ENCODE measurements around the gene CTNNA2. TPM values are rescaled to one million over a fixed set of nuclear protein-coding genes. Genes with fewer than 3 reads are reported as not detected.

Gene CTNNA2
- total RNA-seq, 1 donor from 2014 or later = 43.5 TPM

- Histone ChIP-seq H3K36me3 (no peaks in the 10 kb centered on the region), H2AFZ (replicated peaks) (no peak overlapping the region), H3K9ac (no peak overlapping the region), H3K4me2 (no peak overlapping the region), H3K27ac (no peak overlapping the region), H3K9me3 (ENCODE audit: low read depth) (no peaks in the 10 kb centered on the region), H3K4me3 (no peak overlapping the region), H3K27me3 (no peaks in the 10 kb centered on the region), H4K20me1 (ENCODE audit: low read depth) (no peaks in the 10 kb centered on the region), H3K4me1 (no peaks in the 10 kb centered on the region), H3F3A (ENCODE audit: low read depth) (no peaks in the 10 kb centered on the region), H3K79me2 (ENCODE audit: low read depth) (no peaks in the 10 kb centered on the region)
- H3K27ac Mint-ChIP-seq = no peak overlapping the region
- no peak for DNase-seq (ENCODE audit: low spot score)
- no peak overlapping the region for H3K4me3 Mint-ChIP-seq
- peaks cover 30% of the 10 kb centered on the region for H3K36me3 Mint-ChIP-seq
- H3K4me1 Mint-ChIP-seq = no peaks in the 10 kb centered on the region
- no peaks in the 10 kb centered on the region for H3K27me3 Mint-ChIP-seq (ENCODE audit: insufficient read depth, low read depth)
- TF ChIP-seq CTCF (IDR thresholded peaks at IDR 0.05) = no peak
- no peak for TF ChIP-seq EZH2phosphoT487 (IDR thresholded peaks at IDR 0.05)
- TF ChIP-seq EZH2 (IDR thresholded peaks at IDR 0.05) = no peak
- peaks cover 27% of the 10 kb centered on the region for H3K9me3 Mint-ChIP-seq
Observed at GRCh38 chr2:79564065-79564464, 51.2 kb downstream of the CTNNA2 start.

GRCh38 chr2:79569048-79569447 lies 56.2 kb downstream of the CTNNA2 start:
- Mint-ChIP-seq H3K27me3 (ENCODE audit: insufficient read depth, low read depth) (no peaks in the 10 kb centered on the region), H3K4me3 (no peak overlapping the region), H3K4me1 (no peaks in the 10 kb centered on the region), H3K36me3 (peaks cover 26% of the 10 kb centered on the region), H3K27ac (no peak overlapping the region), H3K9me3 (peaks cover 11% of the 10 kb centered on the region)
- Histone ChIP-seq H3K9ac (no peak overlapping the region), H3K4me1 (peaks cover 6% of the 10 kb centered on the region), H4K20me1 (ENCODE audit: low read depth) (peaks cover 5% of the 10 kb centered on the region), H3F3A (ENCODE audit: low read depth) (no peaks in the 10 kb centered on the region), H3K27ac (no peak overlapping the region), H3K4me2 (no peak overlapping the region), H3K36me3 (no peaks in the 10 kb centered on the region), H3K79me2 (ENCODE audit: low read depth) (no peaks in the 10 kb centered on the region), H2AFZ (replicated peaks) (no peak overlapping the region), H3K4me3 (no peak overlapping the region), H3K27me3 (no peaks in the 10 kb centered on the region), H3K9me3 (ENCODE audit: low read depth) (no peaks in the 10 kb centered on the region)
- no peak for TF ChIP-seq EZH2 (IDR thresholded peaks at IDR 0.05)
- no peak for TF ChIP-seq CTCF (IDR thresholded peaks at IDR 0.05)
- no peak for TF ChIP-seq EZH2phosphoT487 (IDR thresholded peaks at IDR 0.05)
- no peak for DNase-seq (ENCODE audit: low spot score)

DNA sequence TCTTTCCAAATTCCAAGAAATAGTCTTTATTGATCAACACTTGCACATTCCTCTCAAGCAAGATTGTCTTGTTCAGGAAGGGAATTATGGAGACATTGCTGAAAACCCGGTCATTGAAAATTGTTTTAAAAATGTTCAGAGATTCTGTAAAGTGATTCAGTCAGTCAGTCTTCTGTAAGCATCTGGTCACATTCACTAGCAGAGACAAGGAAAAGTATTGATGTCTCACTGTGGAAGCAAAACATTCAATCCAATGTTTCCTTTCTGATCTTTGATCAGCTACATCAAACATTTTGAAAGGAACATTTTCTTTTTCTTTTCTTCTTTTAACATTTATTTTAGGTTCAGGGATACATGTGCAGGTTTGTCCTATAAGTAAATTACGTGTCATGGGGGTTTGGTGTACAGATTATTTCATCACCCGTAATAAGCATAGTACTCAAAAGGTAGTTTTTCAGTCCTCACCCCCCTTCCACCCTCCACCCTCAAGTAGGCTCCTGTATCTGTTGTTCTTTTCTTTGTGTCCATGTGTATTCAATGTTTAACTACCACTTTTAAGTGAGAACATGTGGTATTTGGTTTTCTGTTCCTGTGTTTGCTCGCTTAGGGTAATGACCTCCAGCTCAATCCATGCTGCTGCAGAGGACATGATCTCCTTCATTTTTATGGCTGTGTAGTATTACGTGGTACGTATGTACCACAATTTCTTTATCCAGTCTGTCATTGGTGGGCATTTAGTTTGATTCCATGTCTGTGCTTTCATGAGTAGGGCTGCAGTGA lies 61.2 kb downstream of the CTNNA2 start:
- no peaks in the 10 kb centered on the region for H3K27me3 ChIP-seq
- H3K9me3 ChIP-seq (ENCODE audit: low read depth) = no peaks in the 10 kb centered on the region
- DNase-seq (ENCODE audit: low spot score) = no peak
- H3K27ac Mint-ChIP-seq = no peak overlapping the region
- H3K27ac ChIP-seq = no peak overlapping the region
- H3K36me3 Mint-ChIP-seq = peaks cover 12% of the 10 kb centered on the region
- peaks cover 5% of the 10 kb centered on the region for H4K20me1 ChIP-seq (ENCODE audit: low read depth)
- H3K36me3 ChIP-seq = no peaks in the 10 kb centered on the region
- no peak overlapping the region for H3K9ac ChIP-seq
- no peak overlapping the region for H3K4me2 ChIP-seq
- no peaks in the 10 kb centered on the region for H3K4me1 Mint-ChIP-seq
- no peak overlapping the region for H2AFZ ChIP-seq (replicated peaks)
- no peaks in the 10 kb centered on the region for H3K27me3 Mint-ChIP-seq (ENCODE audit: insufficient read depth, low read depth)
- no peaks in the 10 kb centered on the region for H3F3A ChIP-seq (ENCODE audit: low read depth)
- H3K4me1 ChIP-seq = peaks cover 6% of the 10 kb centered on the region
- no peak overlapping the region for H3K4me3 ChIP-seq
- TF ChIP-seq CTCF (IDR thresholded peaks at IDR 0.05) (no peak), EZH2 (IDR thresholded peaks at IDR 0.05) (no peak), EZH2phosphoT487 (IDR thresholded peaks at IDR 0.05) (no peak)
- H3K79me2 ChIP-seq (ENCODE audit: low read depth) = no peaks in the 10 kb centered on the region
- no peaks in the 10 kb centered on the region for H3K9me3 Mint-ChIP-seq
- no peak overlapping the region for H3K4me3 Mint-ChIP-seq

Measured in neural progenitor cell (in vitro differentiated cells).